Heart left ventricle (tissue), 13 donors: Measurements from ENCODE around the gene STUB1.

Experiments used
- POLR2A ChIP-seq, 2 donors: fragments of 450-650 bp; IDR thresholded peaks; one replicate each; pipeline ENCODE4 v1.6.1; 2017; ENCODE audit warnings: antibody characterized with exemption in 2 of 2, mild to moderate bottlenecking in 2 of 2, moderate library complexity in 2 of 2
- TF ChIP-seq, protein P1 (sequence below), 12 donors: fragments of 200-600 bp; sonication (generic) in 4 of 12; IDR thresholded peaks; one replicate each; pipeline versions ENCODE4 v1.5.0 to v1.8.0; 2018 to 2022; ENCODE audit warnings: antibody characterized with exemption in 12 of 12, mild to moderate bottlenecking in 5 of 12
- donor health status: ischemic (EF 13 %, LVEDD 7.1; RV severe dilation, severe dysfunction).
- donor health status: DM: no; HTN: yes; CAD: no.
- donor health status: DM: no; HTN: no; CAD: no.
- donor health status: ischemic (EF 25% LVEDD 6.9; RV normal size, moderate dysfunction).
- donor health status: ischemic (EF 25% LVEDD 5.7; RV mildly dilated, moderate dysfunction).
- donor health status: ischemic (EF 35%, LVEDD 5.7; RV mildly dilated, moderate dysfunction).
- donor health status: nonischemic (EF 11% LVEDD 7.7; RV severe dilation, severe dysfunction).
- donor health status: DM: yes; HTN: yes; CAD: no.
- donor health status: PGD.
- donor health status: ischemic (EF 29% LVEDD 5.4; RV normal size, mild dysfunction).
- donor health status: nonischemic (EF 23%, LVEDD 6.1; RV moderate dilation, normal function).

DNA sequence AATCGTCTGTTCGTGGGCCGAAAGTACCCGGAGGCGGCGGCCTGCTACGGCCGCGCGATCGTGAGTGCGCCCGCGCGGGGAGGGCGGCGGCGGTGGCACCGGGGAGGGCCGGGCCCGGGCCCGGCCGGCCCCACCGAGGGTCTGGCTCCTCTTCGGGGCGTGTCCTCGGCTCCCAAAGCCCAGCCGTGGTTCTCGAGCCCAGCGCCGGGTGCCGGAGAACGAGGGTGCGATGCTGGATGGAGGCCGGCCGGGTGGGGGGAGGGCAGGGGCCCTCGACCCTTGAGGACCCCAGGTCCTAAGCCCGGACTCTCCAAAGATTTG lies 375 bp downstream of the STUB1 start:
- TF ChIP-seq POLR2A (IDR thresholded peaks at IDR 0.05) = no peak
- TF ChIP-seq, protein P1, sequence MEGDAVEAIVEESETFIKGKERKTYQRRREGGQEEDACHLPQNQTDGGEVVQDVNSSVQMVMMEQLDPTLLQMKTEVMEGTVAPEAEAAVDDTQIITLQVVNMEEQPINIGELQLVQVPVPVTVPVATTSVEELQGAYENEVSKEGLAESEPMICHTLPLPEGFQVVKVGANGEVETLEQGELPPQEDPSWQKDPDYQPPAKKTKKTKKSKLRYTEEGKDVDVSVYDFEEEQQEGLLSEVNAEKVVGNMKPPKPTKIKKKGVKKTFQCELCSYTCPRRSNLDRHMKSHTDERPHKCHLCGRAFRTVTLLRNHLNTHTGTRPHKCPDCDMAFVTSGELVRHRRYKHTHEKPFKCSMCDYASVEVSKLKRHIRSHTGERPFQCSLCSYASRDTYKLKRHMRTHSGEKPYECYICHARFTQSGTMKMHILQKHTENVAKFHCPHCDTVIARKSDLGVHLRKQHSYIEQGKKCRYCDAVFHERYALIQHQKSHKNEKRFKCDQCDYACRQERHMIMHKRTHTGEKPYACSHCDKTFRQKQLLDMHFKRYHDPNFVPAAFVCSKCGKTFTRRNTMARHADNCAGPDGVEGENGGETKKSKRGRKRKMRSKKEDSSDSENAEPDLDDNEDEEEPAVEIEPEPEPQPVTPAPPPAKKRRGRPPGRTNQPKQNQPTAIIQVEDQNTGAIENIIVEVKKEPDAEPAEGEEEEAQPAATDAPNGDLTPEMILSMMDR (IDR thresholded peaks at IDR 0.05) = no peak
